Subcutaneous adipose tissue (tissue), 4 donors: ENCODE measurements around the gene DNAAF5. TPM values are rescaled to one million over a fixed set of nuclear protein-coding genes. Genes with fewer than 3 reads are reported as not detected.

Experiments used
- CTCF ChIP-seq: fragments of 450-650 bp; IDR thresholded peaks from one replicate; pipeline ENCODE4 v1.5.1; 2016; ENCODE audit warnings: low read depth, mild to moderate bottlenecking, control low read depth, antibody characterized with exemption, moderate library complexity
- total RNA-seq, 4 donors: library from RNA; depleted of rRNA; stranded (reverse); fragments of >200 nt; gene quantifications; one replicate each; pipeline ENCODE4 v1.1.0, GENCODE V29; 2016

Gene DNAAF5
- total RNA-seq, 4 donors from 2014 or later: 11.2 to 19.4 (median 12.8) TPM

- TF ChIP-seq CTCF: no peak
Observed at GRCh38 chr7:773622-773915, 47.1 kb downstream of the DNAAF5 start.

GRCh38 chr7:774161-775109 lies 47.9 kb downstream of the DNAAF5 start:
- no peak for TF ChIP-seq CTCF

- no peak for TF ChIP-seq CTCF
Observed at GRCh38 chr7:776381-776780, 49.9 kb downstream of the DNAAF5 start.

- TF ChIP-seq CTCF: no peak
Observed at GRCh38 chr7:776992-777727, 50.7 kb downstream of the DNAAF5 start.

- TF ChIP-seq CTCF: no peak
Observed at GRCh38 chr7:777728-778078, 51.2 kb downstream of the DNAAF5 start.

- no peak for TF ChIP-seq CTCF
Observed at GRCh38 chr7:778271-778967, 51.9 kb downstream of the DNAAF5 start.

- TF ChIP-seq CTCF: no peak
Observed at GRCh38 chr7:778968-779451, 52.5 kb downstream of the DNAAF5 start.
